ENCODE measurements around the gene KCNAB3.

KCNAB3 gene

DNA sequence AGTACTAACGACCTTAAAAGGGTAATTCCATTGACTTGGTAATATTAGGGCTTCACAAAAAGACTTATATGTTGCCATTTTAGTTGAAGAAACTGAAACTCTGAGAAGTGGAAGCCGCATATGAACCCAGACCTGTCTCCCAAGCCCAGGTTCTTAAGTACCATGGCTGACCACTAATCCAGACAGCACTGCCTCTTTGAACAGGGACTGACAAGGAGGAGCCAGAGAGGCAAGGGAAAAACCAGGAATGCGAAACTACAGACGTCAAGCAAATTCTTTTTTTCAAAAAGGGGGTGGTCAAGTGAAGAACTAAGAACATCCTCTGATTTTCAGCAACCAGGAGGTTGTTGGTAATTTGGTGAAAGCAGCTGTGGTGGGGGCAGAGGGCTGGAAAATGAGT is 56.6 kb downstream of the KCNAB3 start:
- no peak for DNase-seq
